HTERT RPE-1 (cell line): ENCODE results near the gene EXD3.

Experiments used
- in situ Hi-C: fragments of 300-500 bp; cut with MboI; formaldehyde crosslinking; loops from 4 replicates; pipeline ENCODE4 v1.14.3; 2020; ENCODE audit warnings: low sequenced_read_pairs

EXD3 gene

GRCh38 chr9:137319739-137320551, 103.0 kb downstream of the EXD3 start:
- in situ Hi-C loops: no loop called here

- in situ Hi-C loops: no loop called here
Observed at GRCh38 chr9:137319011-137319738, 103.8 kb downstream of the EXD3 start.

GRCh38 chr9:137318602-137319001, 104.4 kb downstream of the EXD3 start:
- in situ Hi-C loops: no loop called here

GRCh38 chr9:137317718-137318511, 105.0 kb downstream of the EXD3 start:
- in situ Hi-C loops: no loop called here

- in situ Hi-C loops: no loop called here
Observed at GRCh38 chr9:137317021-137317717, 105.8 kb downstream of the EXD3 start.

GRCh38 chr9:137316012-137316981, 106.7 kb downstream of the EXD3 start:
- in situ Hi-C loops: no loop called here

GRCh38 chr9:137315581-137316011, 107.4 kb downstream of the EXD3 start:
- in situ Hi-C loops: no loop called here

GRCh38 chr9:137314561-137315560, 108.1 kb downstream of the EXD3 start:
- in situ Hi-C loops: no loop called here

- in situ Hi-C loops: no loop called here
Observed at GRCh38 chr9:137313956-137314560, 108.9 kb downstream of the EXD3 start.

GRCh38 chr9:137313326-137313936, 109.5 kb downstream of the EXD3 start:
- in situ Hi-C loops: no loop called here

- in situ Hi-C loops: no loop called here
Observed at GRCh38 chr9:137312852-137313325, 110.1 kb downstream of the EXD3 start.

- in situ Hi-C loops: no loop called here
Observed at GRCh38 chr9:137311986-137312851, 110.7 kb downstream of the EXD3 start.

GRCh38 chr9:137311171-137311985, 111.6 kb downstream of the EXD3 start:
- in situ Hi-C loops: no loop called here

GRCh38 chr9:137310189-137311052, 112.5 kb downstream of the EXD3 start:
- in situ Hi-C loops: no loop called here
